Measurements from ENCODE around the gene HENMT1.

The HENMT1 gene

DNA sequence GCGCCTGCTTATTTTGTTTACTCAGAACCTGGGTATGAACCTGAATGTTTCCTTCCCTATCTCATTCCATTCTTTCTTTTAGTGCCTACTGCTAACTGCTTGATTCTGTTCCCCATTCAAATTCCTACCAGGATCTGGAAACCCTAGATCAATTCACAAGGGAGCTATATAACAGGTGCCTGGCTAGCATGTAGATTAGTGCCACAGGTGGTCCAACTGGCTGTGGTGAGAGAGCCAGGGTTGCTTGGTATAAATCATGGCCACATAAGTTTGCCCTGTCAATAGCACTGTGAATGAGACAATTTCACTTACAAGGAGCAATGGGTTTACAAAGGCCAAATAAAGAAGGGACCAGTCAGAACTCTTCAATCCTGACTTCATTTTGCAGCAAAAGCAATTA, 24.6 kb upstream of the HENMT1 start:
- TF ChIP-seq, protein P1, sequence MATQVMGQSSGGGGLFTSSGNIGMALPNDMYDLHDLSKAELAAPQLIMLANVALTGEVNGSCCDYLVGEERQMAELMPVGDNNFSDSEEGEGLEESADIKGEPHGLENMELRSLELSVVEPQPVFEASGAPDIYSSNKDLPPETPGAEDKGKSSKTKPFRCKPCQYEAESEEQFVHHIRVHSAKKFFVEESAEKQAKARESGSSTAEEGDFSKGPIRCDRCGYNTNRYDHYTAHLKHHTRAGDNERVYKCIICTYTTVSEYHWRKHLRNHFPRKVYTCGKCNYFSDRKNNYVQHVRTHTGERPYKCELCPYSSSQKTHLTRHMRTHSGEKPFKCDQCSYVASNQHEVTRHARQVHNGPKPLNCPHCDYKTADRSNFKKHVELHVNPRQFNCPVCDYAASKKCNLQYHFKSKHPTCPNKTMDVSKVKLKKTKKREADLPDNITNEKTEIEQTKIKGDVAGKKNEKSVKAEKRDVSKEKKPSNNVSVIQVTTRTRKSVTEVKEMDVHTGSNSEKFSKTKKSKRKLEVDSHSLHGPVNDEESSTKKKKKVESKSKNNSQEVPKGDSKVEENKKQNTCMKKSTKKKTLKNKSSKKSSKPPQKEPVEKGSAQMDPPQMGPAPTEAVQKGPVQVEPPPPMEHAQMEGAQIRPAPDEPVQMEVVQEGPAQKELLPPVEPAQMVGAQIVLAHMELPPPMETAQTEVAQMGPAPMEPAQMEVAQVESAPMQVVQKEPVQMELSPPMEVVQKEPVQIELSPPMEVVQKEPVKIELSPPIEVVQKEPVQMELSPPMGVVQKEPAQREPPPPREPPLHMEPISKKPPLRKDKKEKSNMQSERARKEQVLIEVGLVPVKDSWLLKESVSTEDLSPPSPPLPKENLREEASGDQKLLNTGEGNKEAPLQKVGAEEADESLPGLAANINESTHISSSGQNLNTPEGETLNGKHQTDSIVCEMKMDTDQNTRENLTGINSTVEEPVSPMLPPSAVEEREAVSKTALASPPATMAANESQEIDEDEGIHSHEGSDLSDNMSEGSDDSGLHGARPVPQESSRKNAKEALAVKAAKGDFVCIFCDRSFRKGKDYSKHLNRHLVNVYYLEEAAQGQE (IDR thresholded peaks at IDR 0.05; ENCODE audit: low read depth), result no peak
- TF ChIP-seq, protein P2, sequence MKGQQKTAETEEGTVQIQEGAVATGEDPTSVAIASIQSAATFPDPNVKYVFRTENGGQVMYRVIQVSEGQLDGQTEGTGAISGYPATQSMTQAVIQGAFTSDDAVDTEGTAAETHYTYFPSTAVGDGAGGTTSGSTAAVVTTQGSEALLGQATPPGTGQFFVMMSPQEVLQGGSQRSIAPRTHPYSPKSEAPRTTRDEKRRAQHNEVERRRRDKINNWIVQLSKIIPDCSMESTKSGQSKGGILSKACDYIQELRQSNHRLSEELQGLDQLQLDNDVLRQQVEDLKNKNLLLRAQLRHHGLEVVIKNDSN (IDR thresholded peaks at IDR 0.05), result no peak
- TF ChIP-seq EGR1 (IDR thresholded peaks at IDR 0.05) (no peak), TAF1 (IDR thresholded peaks at IDR 0.05; ENCODE audit: low read depth) (no peak), CEBPB (IDR thresholded peaks at IDR 0.05) (no peak), RAD21 (IDR thresholded peaks at IDR 0.05; ENCODE audit: low read depth) (no peak)
- TF ChIP-seq, protein P3, sequence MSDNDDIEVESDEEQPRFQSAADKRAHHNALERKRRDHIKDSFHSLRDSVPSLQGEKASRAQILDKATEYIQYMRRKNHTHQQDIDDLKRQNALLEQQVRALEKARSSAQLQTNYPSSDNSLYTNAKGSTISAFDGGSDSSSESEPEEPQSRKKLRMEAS (IDR thresholded peaks at IDR 0.05), result no peak

- TF ChIP-seq TCF12 (IDR thresholded peaks at IDR 0.05; ENCODE audit: low read depth) (no peak), CREB1 (IDR thresholded peaks at IDR 0.05; ENCODE audit: low read depth) (no peak), ZBTB7A (IDR thresholded peaks at IDR 0.05; ENCODE audit: low read depth) (no peak)
These were observed 18.8 kb upstream of the HENMT1 start for GRCh38 chr1:108679586-108680213.

DNA sequence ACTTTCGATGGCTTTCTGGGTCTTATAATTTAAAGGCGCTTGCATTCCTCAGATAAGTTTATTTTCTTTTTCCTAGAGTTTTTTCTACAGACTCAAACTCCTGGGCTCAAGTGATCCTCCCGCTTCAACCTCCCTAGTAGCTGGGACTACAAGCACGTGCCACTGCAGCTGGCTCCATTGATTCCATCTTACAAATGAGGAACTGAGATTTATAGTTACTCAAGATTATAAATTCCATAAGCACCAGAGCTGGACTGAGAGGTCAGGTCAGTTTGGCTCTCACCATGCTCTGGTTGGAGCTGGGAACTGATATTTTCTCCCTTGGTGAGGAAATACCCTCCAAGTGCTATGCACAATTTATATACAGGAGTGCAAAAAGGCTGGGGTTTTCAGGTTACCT, 17.8 kb upstream of the HENMT1 start:
- TF ChIP-seq CREB1 (IDR thresholded peaks at IDR 0.05; ENCODE audit: low read depth) (no peak), NFIC (IDR thresholded peaks at IDR 0.05) (no peak), ZBTB7A (IDR thresholded peaks at IDR 0.05; ENCODE audit: low read depth) (no peak), TEAD4 (IDR thresholded peaks at IDR 0.05) (no peak), EGR1 (IDR thresholded peaks at IDR 0.05) (no peak), EP300 (IDR thresholded peaks at IDR 0.05; ENCODE audit: borderline replicate concordance) (no peak), TCF12 (IDR thresholded peaks at IDR 0.05; ENCODE audit: low read depth) (no peak), TAF1 (IDR thresholded peaks at IDR 0.05; ENCODE audit: low read depth) (no peak), YY1 (IDR thresholded peaks at IDR 0.05; ENCODE audit: low read depth) (no peak), CEBPB (IDR thresholded peaks at IDR 0.05) (no peak), RAD21 (IDR thresholded peaks at IDR 0.05; ENCODE audit: low read depth) (no peak), FOXM1 (IDR thresholded peaks at IDR 0.05; ENCODE audit: borderline replicate concordance, low read depth) (no peak)
- TF ChIP-seq, protein P3 (IDR thresholded peaks at IDR 0.05), result no peak
- TF ChIP-seq, protein P2 (IDR thresholded peaks at IDR 0.05), result no peak

DNA sequence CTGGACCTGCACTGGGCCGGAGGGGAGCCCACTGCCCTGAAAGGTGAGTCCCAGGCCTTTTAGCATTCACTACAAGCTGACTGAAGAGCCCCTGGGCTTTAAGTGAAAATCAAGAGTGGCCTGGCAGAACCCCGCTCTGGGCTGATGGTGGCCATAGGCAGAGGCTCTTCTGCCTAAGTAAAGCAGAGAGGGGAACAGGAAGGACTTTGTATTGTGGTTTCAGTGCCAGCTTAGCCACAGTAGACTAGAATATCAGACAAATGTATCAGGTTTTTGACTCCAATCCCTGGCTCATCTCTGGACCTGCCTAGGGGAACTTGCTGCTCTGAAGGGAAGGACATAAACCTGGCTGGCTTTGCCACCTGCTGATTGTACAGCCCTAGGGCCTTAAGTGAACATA, 10.2 kb upstream of the HENMT1 start:
- no peak for TF ChIP-seq TCF12 (IDR thresholded peaks at IDR 0.05; ENCODE audit: low read depth)
- no peak for TF ChIP-seq NFIC (IDR thresholded peaks at IDR 0.05)
- TF ChIP-seq TEAD4 (IDR thresholded peaks at IDR 0.05), result no peak
- TF ChIP-seq ZBTB7A (IDR thresholded peaks at IDR 0.05; ENCODE audit: low read depth), result no peak
- TF ChIP-seq EGR1 (IDR thresholded peaks at IDR 0.05), result no peak
- TF ChIP-seq, protein P2 (IDR thresholded peaks at IDR 0.05), result no peak
- TF ChIP-seq, protein P1 (IDR thresholded peaks at IDR 0.05; ENCODE audit: low read depth), result no peak
- TF ChIP-seq YY1 (IDR thresholded peaks at IDR 0.05; ENCODE audit: low read depth), result no peak
- no peak for TF ChIP-seq TAF1 (IDR thresholded peaks at IDR 0.05; ENCODE audit: low read depth)
- no peak for TF ChIP-seq CREB1 (IDR thresholded peaks at IDR 0.05; ENCODE audit: low read depth)
- TF ChIP-seq, protein P3 (IDR thresholded peaks at IDR 0.05), result no peak
- no peak for TF ChIP-seq FOXM1 (IDR thresholded peaks at IDR 0.05; ENCODE audit: borderline replicate concordance, low read depth)
- TF ChIP-seq CEBPB (IDR thresholded peaks at IDR 0.05), result no peak
- TF ChIP-seq EP300 (IDR thresholded peaks at IDR 0.05; ENCODE audit: borderline replicate concordance), result no peak
- no peak for TF ChIP-seq RAD21 (IDR thresholded peaks at IDR 0.05; ENCODE audit: low read depth)

DNA sequence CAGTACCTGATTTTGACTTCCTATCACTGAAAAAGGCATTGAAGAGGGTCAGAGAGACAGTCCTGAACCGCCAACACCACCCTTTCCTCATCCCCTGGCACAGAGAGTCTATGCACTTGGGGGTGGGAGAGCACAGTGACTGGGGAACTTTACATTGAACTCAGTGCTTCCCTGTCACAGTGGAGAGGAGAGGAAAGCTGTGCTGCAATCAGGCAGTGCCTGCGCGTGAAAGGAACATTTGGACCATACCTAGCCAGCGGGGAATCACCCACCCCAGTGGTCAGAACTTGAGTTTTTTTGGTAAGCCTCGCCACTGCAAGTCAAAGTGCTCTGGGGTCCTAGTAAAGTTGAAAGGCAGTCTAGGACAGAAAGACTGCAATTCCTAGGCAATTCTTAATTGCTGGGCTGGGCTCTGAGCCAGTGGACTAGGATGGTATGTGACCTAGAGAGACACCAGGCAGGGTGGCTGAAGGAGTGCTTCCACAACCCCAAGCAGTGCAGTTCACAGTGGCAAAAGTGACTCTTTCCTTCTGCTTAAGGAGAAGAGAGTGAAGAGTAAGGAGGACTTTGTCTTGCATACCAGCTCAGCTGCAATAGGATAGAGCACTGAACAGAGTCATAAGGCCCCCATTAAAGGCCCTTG, 9.4 kb upstream of the HENMT1 start:
- TF ChIP-seq YY1 (IDR thresholded peaks at IDR 0.05; ENCODE audit: low read depth) (no peak), EP300 (IDR thresholded peaks at IDR 0.05; ENCODE audit: borderline replicate concordance) (no peak)
